HepG2 (cell line): ENCODE data around the gene TH. TPM values are rescaled to one million over a fixed set of nuclear protein-coding genes. Genes with fewer than 3 reads are reported as not detected.

Source experiments
- ATAC-seq: fragments of 200-7000 bp; cut with Tn5 transposase; 3 replicates; pipeline ENCODE4 v1.9.1; 2020; ENCODE audit warnings: mild to moderate bottlenecking, moderate library complexity
- BruUV-seq: library from RNA; stranded (reverse); fragments of 400-500 nt; replicated peaks from 2 replicates; lab custom pipeline; 2021; lab: Mats Ljungman, UMichigan
- CTCF ChIA-PET: fragments of 300-600 bp; formaldehyde crosslinking; extraction: SDS; loops from one replicate; lab custom pipeline; 2021; ENCODE audit warnings: low total read pairs, inconsistent platforms, low intra/inter-chr PET ratio; lab: Yijun Ruan, JAX
- POLR2A ChIA-PET: fragments of 350-600 bp; sonication (Branson Sonifier 250); formaldehyde crosslinking; loops from one replicate; lab custom pipeline; 2020; ENCODE audit warnings: antibody characterized with exemption, inconsistent platforms; lab: Yijun Ruan, JAX
- DNase-seq: peaks from one replicate; pipeline ENCODE4 v3.0.0-alpha.2; 2015; ENCODE audit warnings: low spot score
- FAIRE-seq: peaks from 3 replicates; lab custom pipeline; 2011; peaks lifted over from hg19 to GRCh38; lab: Jason Lieb, UNC
- H2AFZ ChIP-seq: one replicate; pipeline ENCODE4 v1.6.1; 2011; ENCODE audit warnings: low read length, inconsistent platforms
- H3K27ac ChIP-seq: fragments of 300-600 bp; 3 replicates; pipeline ENCODE4 v1.8.0; 2011; ENCODE audit warnings: mixed run types, mild to moderate bottlenecking, mixed read lengths, low read length, inconsistent platforms; ENCODE audit not compliant: insufficient read depth; ENCODE audit errors: extremely low read length
- H3K27me3 ChIP-seq, 2 experiments: fragments of 200-600 bp in 1 of 2; 2 replicates in 1 of 2; 3 replicates in 1 of 2; pipeline versions ENCODE4 v1.6.0 to v1.8.0; 2011; ENCODE audit warnings: low read length in 2 of 2, mild to moderate bottlenecking in 2 of 2, moderate library complexity in 2 of 2, inconsistent platforms in 1 of 2; ENCODE audit not compliant: insufficient read depth in 2 of 2, control insufficient read depth in 1 of 2
- H3K36me3 ChIP-seq, 2 experiments: fragments of 200-600 bp in 1 of 2; replicated peaks in 1 of 2; 2 replicates in 1 of 2; 3 replicates in 1 of 2; pipeline versions ENCODE4 v1.5.1 to v1.8.0; 2011; ENCODE audit warnings: low read length in 2 of 2, inconsistent platforms in 1 of 2; ENCODE audit not compliant: insufficient read depth in 2 of 2, control insufficient read depth in 1 of 2
- H3K4me1 ChIP-seq: 2 replicates; pipeline ENCODE4 v1.5.1; 2012; ENCODE audit warnings: low read length, inconsistent platforms; ENCODE audit not compliant: insufficient read depth
- H3K4me2 ChIP-seq: 2 replicates; pipeline ENCODE4 v1.6.0; 2011; ENCODE audit warnings: low read depth, low read length, inconsistent platforms
- H3K4me3 ChIP-seq, 3 experiments: fragments of 200-600 bp in 1 of 3; sonication (generic), shearing (Covaris generic) in 1 of 3; replicated peaks in 1 of 3; 2 replicates each; pipeline ENCODE4 v1.5.1; 2011 to 2016; ENCODE audit warnings: low read length in 3 of 3, inconsistent platforms in 2 of 3, low read depth in 2 of 3, mild to moderate bottlenecking in 2 of 3, control low read depth in 1 of 3, mixed read lengths in 1 of 3; ENCODE audit not compliant: insufficient read depth in 1 of 3
- H3K79me2 ChIP-seq: one replicate; pipeline ENCODE4 v1.6.1; 2011; ENCODE audit warnings: low read length, inconsistent platforms; ENCODE audit not compliant: insufficient read depth
- H3K9ac ChIP-seq: 2 replicates; pipeline ENCODE4 v1.6.0; 2011; ENCODE audit warnings: mild to moderate bottlenecking, low read depth, low read length, inconsistent platforms; ENCODE audit not compliant: insufficient read depth
- H3K9me3 ChIP-seq: 2 replicates; pipeline ENCODE4 v1.5.1; 2012; ENCODE audit warnings: mild to moderate bottlenecking, low read length
- H4K20me1 ChIP-seq: 2 replicates; pipeline ENCODE4 v1.6.0; 2011; ENCODE audit warnings: inconsistent platforms, mild to moderate bottlenecking, low read length, moderate library complexity; ENCODE audit not compliant: insufficient read depth
- EP300 ChIP-seq, 3 experiments: sonication (generic) in 1 of 3; formaldehyde crosslinking in 1 of 3; IDR thresholded peaks; 2 replicates each; pipeline versions ENCODE4 v1.5.1 to v1.6.1; 2011 to 2020; ENCODE audit warnings: low read depth in 2 of 3, low read length in 2 of 3, borderline replicate concordance in 1 of 3, improper control_type of control experiment in 1 of 3, mild to moderate bottlenecking in 1 of 3, missing genetic modification reagents in 1 of 3, moderate library complexity in 1 of 3
- HMGXB4 ChIP-seq, 2 experiments: sonication (generic) in 1 of 2; formaldehyde crosslinking in 1 of 2; IDR thresholded peaks; 2 replicates each; pipeline versions ENCODE4 v1.4.0 to v1.6.1; 2018 to 2020; ENCODE audit warnings: missing genetic modification reagents in 2 of 2, borderline replicate concordance in 1 of 2, low read depth in 1 of 2, mild to moderate bottlenecking in 1 of 2, missing biosample characterization in 1 of 2
- HNRNPH1 ChIP-seq: fragments of 200-400 bp; formaldehyde crosslinking; optimal IDR thresholded peaks from 2 replicates; pipeline ENCODE3; 2017; ENCODE audit warnings: mild to moderate bottlenecking, low read depth, low read length
- MYC ChIP-seq: sonication (generic); formaldehyde crosslinking; IDR thresholded peaks from 2 replicates; pipeline ENCODE4 v1.9.0; 2021; ENCODE audit warnings: missing genetic modification reagents, borderline replicate concordance
- RAD21 ChIP-seq: fragments of 450-650 bp; formaldehyde crosslinking; IDR thresholded peaks from 2 replicates; pipeline ENCODE4 v1.5.0; 2020; ENCODE audit warnings: mild to moderate bottlenecking
- REPIN1 ChIP-seq: sonication (generic); formaldehyde crosslinking; IDR thresholded peaks from 2 replicates; pipeline ENCODE4 v1.8.0; 2022; ENCODE audit warnings: missing genetic modification reagents, low read depth, mild to moderate bottlenecking, borderline replicate concordance
- RERE ChIP-seq: IDR thresholded peaks from 2 replicates; pipeline ENCODE4 v1.6.1; 2016; ENCODE audit warnings: low read depth, missing genetic modification reagents, missing compliant biosample characterization
- SMAD1 ChIP-seq: sonication (generic); formaldehyde crosslinking; IDR thresholded peaks from 2 replicates; pipeline ENCODE4 v1.4.0; 2020; ENCODE audit warnings: missing genetic modification reagents, low read depth, mild to moderate bottlenecking, borderline replicate concordance
- SMAD9 ChIP-seq: sonication (generic); formaldehyde crosslinking; IDR thresholded peaks from 2 replicates; pipeline ENCODE4 v1.5.1; 2020; ENCODE audit warnings: mild to moderate bottlenecking, missing genetic modification reagents
- ZNF180 ChIP-seq: sonication (generic); formaldehyde crosslinking; IDR thresholded peaks from 2 replicates; pipeline ENCODE4 v1.4.0; 2020; ENCODE audit warnings: low read depth, missing genetic modification reagents, borderline replicate concordance
- ZNF547 ChIP-seq: sonication (generic); formaldehyde crosslinking; IDR thresholded peaks from 2 replicates; pipeline ENCODE4 v1.5.1; 2020; ENCODE audit warnings: mild to moderate bottlenecking, missing genetic modification reagents
- ZNF549 ChIP-seq: sonication (generic); formaldehyde crosslinking; IDR thresholded peaks from 2 replicates; pipeline ENCODE4 v1.5.0; 2020; ENCODE audit warnings: missing genetic modification reagents
- ZNF780A ChIP-seq: sonication (generic); formaldehyde crosslinking; IDR thresholded peaks from 2 replicates; pipeline ENCODE4 v1.8.0; 2022; ENCODE audit warnings: mild to moderate bottlenecking, missing genetic modification reagents, moderate library complexity
- ZSCAN21 ChIP-seq: sonication (generic); formaldehyde crosslinking; IDR thresholded peaks from 2 replicates; pipeline ENCODE4 v1.8.0; 2022; ENCODE audit warnings: mild to moderate bottlenecking, missing genetic modification reagents, moderate library complexity, borderline replicate concordance
- WGBS: methylation state at CpG from one replicate; pipeline ENCODE4 v1.1.6; 2017; ENCODE audit warnings: low lambda C conversion rate; 5-methylcytosine and 5-hydroxymethylcytosine counted together
- in situ Hi-C: cut with HindIII; loops from 2 replicates; pipeline ENCODE4 v1.10.0; 2017; ENCODE audit warnings: low pct_unique_long_range_greater_than_20kb; ENCODE audit not compliant: extremely low pct_ligation_motif_present
- intact Hi-C: fragments of 100-400 bp; cut with micrococcal nuclease; formaldehyde crosslinking; loops from one replicate; pipeline ENCODE4 v1.10.0; 2022; ENCODE audit not compliant: unreplicated experiment
- polyA plus RNA-seq, 8 experiments: library from polyadenylated mRNA; depleted of rRNA in 3 of 8; stranded (reverse) in 7 of 8; unstranded in 1 of 8; fragments of >200 nt; fragmentation: Illumina TruSeq in 4 of 8; extraction: Trizol in 4 of 8; gene quantifications; 2 replicates each; pipeline versions ENCODE4 v1.2.1 to v1.2.3, GENCODE V29; 2011 to 2016; ENCODE audit warnings: low read depth in 4 of 8, missing spikeins in 1 of 8, mixed read lengths in 1 of 8; ENCODE audit not compliant: insufficient read depth in 1 of 8
- total RNA-seq, 5 experiments: library from RNA; depleted of rRNA; stranded (reverse); fragments of >200 nt; fragmentation: Illumina TruSeq; extraction: Trizol; gene quantifications; 2 replicates each; pipeline ENCODE4 v1.2.3, GENCODE V29; 2016; ENCODE audit warnings: low read depth in 1 of 5

TH gene
- total and polyA plus RNA-seq, 2 of the 13 experiments (the other 11 are each of a cell fraction or from before 2014, with no cell fraction given) = 0.36 TPM; not detected in 1

DNA sequence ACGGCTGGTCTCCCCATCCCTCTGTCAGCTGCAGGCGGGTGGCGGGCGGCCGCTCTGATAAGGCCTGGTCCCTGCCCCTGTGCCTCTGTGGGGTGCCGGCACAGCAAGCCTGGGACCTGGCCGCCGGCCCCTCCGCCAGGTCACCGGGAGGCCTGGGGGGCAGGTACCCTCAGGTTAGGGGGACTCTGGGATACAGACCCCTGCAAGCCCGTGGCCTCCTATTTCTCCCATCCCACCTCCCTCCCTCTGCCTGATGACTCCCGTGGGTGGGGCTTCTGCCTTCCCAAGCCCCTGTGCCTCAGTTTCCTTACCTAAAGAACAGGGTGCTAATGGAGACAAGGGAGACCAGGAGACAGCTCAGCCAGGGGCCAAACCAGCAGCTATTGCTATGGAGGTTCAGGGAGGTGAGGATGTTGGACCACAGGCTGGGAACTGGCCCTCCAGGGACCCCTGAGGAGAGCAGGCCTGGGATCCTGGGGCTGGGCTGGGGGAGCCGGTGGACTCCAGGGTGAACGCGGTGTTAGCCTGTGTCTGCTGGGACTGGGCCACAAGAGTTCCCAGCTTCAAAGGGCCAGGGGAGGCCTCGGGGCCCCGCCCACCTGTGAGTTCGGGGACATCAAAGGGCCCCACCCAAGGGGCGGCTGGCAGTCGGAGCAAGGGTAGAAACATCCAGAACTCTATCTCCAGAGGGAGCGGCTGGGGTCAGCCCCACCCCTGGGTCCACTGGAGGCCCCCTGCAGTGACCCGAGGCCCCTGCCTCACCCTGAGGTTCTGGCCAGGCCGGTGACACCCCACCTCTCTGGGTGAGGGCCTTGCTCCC is 32.0 kb upstream of the TH start:
- ChIA-PET POLR2A (interaction anchor here (0.8 to 3.9 kb wide), 3 partner anchors 9 to 102 kb away, joined by 3 to 34 read pairs (median 3); no protein-coding TSS in a partner anchor), CTCF (no interaction called here)
- intact Hi-C loops (no loop called here), in situ Hi-C loops (loop anchor here (5.0 to 25.0 kb wide), 2 partner anchors 214 to 534 kb away; no protein-coding TSS in a partner anchor)
- H3K27ac ChIP-seq = peak overlapping the region; percentile 66
- WGBS = 80% methylated on average over 10 of the region's 23 CpGs
- peak overlapping the region; percentile 14 to 63 (median 53); a peak in 5 of 6 replicates for H3K4me3 ChIP-seq
- BruUV-seq = TSS peak; percentile 72
- peak overlapping the region; percentile 78 for H3K4me2 ChIP-seq
- peaks cover 77% of the 10 kb centered on the region for H3K4me1 ChIP-seq
- ATAC-seq = peak; percentile 70
- no peaks in the 10 kb centered on the region for H3K27me3 ChIP-seq
- no peaks in the 10 kb centered on the region; a peak in 1 of 5 replicates for H3K36me3 ChIP-seq
- H2AFZ ChIP-seq = no peak overlapping the region
- no peaks in the 10 kb centered on the region for H3K9me3 ChIP-seq
- no peak for FAIRE-seq
- no peaks in the 10 kb centered on the region for H3K79me2 ChIP-seq
- peak; percentile 86 for DNase-seq
- peak overlapping the region; percentile 71 for H3K9ac ChIP-seq
- no peaks in the 10 kb centered on the region for H4K20me1 ChIP-seq
- TF ChIP-seq RERE (CRISPR knock-in tag) (no peak), ZNF780A (CRISPR knock-in tag) (no peak), ZNF549 (CRISPR knock-in tag) (no peak), HNRNPH1 (no peak), ZNF180 (CRISPR knock-in tag) (no peak), SMAD1 (CRISPR knock-in tag) (no peak), HMGXB4 (CRISPR knock-in tag; IDR thresholded peaks at IDR 0.05; ENCODE audit: borderline replicate concordance in 1 of 2, low read depth in 1 of 2) (0 out of 4 replicates have a peak, but pooled peaks of 1 of the 2 experiments have one; percentile 18), ZNF547 (no peak), SMAD9 (CRISPR knock-in tag) (no peak), RAD21 (CRISPR knock-in tag) (no peak), REPIN1 (no peak; the same call in 1 of the 2 replicates), EP300 (IDR thresholded peaks at IDR 0.05; ENCODE audit: low read depth in 2 of 2, low read length in 2 of 2) (peak in 1 of 2 experiments; percentile 62; a peak in 2 of 4 replicates), EP300 (CRISPR knock-in tag; IDR thresholded peaks at IDR 0.05; ENCODE audit: borderline replicate concordance) (no peak; the same call in 1 of the 2 replicates), MYC (CRISPR knock-in tag) (no peak), ZSCAN21 (CRISPR knock-in tag) (no peak)
